Measurements from ENCODE around the gene BDH1.

GRCh38 chr3:197480320-197480719, 75.4 kb downstream of the BDH1 start:
- TF ChIP-seq CTCF (IDR thresholded peaks at IDR 0.05) (no peak), POLR2A (IDR thresholded peaks at IDR 0.05) (no peak)
